Stromal cell of bone marrow (primary cell): ENCODE results near the gene ABCC8.

Experiments
- DNase-seq: peaks from one replicate; pipeline ENCODE4 v3.0.0-alpha.2; 2012; ENCODE audit warnings: low read depth

Gene ABCC8

DNA sequence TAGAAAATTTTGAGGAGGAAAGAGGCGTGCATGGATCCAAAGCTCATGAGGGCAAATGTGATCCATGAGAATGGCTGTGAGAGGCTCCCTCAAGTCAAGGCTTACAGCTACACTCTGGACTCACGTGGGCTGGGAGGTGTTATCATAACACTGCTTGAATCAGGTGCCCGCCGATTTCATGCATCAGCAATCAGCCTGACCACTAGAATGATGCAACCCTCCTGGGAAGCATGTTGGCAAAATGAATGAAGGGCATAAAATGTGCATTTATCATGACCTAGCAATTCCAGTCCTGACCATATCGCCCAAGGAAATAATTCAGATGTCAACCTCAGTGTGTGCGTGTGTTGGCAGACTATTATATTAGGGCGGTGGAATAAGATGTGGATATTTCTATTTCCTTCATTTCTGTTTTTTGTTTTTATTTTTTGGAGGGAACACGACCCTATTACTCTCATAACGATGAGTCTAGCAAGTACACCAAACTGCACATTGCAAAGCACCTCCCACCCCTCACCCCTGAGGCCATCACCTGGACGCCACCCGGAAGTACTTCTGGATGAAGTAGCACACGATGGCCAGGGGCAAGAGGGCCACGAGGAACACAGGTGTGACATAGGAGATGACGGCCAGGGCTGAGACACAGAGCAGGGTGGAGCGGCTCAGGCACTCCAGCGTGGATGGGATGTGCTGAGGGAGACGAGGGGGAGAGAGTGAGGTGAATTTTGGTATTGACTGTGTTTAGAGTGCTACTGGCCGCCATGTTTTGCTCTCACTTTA is 72.5 kb downstream of the ABCC8 start:
- DNase-seq = peak; percentile 57

DNA sequence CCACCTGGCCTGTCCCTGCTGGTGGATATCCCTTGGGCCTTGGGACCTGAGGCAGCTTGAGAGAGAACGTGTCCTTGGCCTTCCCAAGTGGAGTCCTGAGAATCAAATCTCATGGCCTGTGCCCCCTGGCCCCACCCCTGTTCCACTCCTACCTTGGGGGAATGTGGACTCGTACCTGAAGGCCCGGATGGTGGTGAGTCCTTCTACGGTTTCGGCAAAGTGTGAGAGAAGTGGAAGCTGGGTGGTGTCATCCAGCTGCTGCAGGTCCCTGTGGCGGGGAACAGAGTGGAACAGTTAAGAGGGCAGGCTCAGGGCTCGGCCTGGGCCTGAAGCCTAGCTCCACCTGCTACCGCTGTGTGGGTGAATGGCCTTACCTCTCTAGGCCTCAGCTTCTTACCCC is 74.2 kb downstream of the ABCC8 start:
- DNase-seq = no peak

DNA sequence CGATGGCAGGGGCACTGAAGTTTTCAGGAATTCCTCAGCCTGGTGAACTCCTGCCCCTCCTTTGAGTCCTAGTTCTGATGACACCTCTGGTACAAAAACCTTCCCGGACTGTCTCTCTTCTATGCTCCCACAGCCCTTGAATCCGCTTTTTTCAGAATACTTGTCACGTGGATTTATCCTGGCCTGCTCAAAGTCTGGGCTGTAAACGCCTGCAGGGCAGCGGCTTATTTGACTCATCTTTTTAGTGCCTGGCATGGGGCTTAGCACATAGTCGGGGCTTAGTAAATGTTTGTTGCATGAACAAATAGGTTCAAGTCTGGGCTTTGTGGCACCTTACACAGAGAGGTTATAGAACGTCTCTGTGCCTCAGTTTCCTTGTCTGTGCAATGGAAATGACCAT is 74.8 kb downstream of the ABCC8 start:
- DNase-seq = no peak

DNA sequence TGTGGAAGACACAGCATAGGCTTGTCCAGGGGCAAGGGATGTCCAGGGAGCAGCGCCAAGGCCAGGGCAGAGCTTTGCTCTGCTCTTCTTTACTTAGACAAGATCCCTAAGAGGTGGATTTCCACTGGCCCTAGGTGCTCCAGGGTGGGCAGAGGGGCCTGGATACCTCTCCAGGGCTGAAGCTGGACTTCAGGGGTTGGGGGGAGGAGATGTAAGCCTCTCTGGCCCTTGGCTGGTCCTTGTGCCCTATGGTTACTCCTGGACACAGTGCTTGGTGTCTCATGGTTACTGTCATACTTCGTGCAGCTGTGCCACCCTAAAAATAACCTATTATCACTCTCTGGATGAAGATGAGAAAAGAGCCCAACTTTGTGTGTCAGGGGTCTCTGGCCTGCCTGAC is 75.3 kb downstream of the ABCC8 start:
- no peak for DNase-seq

DNA sequence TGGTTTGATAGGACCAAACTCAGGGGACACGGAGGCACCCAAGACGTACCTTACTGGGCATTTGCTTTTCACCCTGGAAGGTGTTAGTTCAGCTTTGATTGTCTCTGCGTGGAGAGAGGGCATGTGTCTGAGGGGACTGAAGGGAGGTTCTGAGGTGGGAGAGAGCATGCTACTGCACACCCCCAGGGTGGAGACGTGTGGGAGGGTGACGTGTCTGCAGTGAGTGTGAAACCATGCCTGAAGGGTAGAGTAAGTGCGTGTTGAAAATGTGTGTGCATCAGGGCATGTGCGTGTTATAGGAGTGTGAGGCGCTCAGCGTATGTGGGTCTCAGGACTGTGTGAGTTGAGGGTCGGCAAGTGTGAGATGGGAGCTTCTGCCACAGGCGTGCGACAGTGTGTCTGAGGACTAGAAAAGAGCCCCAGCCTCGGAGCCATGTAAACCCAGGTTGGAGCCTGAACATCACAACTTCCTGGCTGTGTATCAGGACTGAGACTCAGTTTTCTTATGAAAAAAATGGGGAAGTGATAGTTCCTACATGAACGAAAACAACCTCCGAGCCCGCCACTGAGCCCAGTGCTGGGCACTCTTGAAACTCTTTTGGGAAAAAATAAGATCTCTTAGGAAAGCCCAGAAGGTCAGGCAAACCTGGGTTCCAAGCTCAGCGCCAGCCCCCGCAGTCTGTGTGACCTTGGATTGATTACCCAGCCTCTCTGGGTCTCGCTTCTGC is 76.4 kb downstream of the ABCC8 start:
- DNase-seq = no peak

DNA sequence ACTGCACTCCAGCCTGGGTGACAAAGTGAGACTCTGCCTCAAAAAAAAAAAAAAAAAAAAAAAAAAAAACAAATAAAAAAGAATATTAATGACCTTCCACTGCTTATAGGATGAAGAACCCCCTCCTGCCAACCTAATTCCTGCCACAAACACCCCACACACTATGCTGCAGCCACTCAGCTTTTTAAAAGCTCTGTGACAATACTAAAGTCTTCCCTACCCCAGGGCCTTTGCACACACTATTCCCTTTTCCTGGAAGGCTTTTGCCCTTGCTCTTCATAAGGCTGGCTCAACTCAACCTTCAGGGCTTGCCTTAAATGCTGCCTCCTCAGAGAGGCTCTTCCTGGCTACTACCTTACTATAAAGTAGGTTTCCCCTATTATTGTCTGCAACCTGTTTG is 77.4 kb downstream of the ABCC8 start:
- no peak for DNase-seq

DNA sequence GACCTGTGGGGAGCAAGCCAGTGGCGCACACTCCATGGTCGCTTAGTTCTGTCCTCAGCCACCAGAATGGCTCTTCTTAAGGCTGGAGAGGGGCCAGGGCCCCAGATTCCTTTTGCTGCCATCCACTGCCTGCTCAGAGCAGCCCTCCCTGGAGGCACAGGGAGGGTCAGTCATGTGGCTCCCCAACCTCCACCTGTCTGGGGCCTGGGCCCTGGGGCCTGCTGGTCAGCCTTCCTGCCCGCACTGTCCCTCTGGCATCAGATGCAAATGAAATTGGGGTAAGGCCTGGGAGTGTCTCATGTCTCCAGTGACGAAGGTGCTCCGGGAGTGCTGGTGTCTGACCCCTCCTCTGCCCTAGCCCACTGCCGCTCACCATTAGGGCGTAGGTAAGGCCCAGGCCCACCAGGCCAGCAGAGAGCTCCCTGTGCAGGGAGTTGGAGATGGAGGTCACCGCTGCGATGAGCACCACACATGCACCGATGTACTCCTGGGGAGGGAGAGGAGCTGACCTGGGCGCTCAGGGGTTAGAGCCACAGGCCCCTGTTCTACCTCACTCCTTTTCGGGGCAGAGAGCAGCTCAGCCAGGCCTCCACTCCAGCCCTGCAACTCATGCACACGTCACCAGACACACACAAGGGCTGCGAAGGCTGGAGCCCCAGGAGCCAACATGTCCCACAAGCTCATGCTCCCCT is 79.2 kb downstream of the ABCC8 start:
- no peak for DNase-seq

DNA sequence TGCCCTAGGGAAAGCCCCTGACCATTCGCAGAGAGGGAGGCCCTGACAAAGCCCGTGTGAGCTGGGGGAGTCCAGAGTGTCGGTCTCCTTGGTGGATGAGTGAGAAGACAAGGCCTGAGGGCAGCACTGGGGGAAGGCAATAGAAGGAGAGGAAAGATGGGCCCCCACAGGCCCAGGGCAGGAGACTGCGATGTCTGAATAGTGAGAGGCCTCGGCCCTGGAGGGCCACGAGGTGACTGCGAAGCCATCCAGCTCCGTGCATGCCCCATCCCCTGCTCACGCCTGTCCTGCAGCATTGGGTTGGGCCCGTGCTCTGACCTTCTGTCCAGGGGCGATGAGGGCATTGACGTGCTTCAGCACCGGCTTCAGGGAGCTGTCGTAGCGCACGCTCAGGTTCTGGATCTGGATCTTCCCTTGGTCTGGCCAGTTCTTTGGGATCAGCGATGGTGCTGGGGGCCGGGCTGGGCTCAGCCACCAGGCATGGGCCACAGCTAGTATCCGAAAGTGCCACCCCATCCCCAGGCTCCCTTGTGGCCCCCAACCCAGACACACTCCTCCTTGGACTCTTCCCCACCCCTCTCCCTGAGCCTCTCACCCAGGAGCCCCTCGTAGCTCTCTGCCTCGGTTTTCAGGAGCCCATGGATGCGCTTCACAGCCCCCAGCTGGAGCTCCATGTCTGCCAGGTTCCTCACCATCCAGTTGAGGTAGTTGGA is 79.9 kb downstream of the ABCC8 start:
- DNase-seq = no peak

DNA sequence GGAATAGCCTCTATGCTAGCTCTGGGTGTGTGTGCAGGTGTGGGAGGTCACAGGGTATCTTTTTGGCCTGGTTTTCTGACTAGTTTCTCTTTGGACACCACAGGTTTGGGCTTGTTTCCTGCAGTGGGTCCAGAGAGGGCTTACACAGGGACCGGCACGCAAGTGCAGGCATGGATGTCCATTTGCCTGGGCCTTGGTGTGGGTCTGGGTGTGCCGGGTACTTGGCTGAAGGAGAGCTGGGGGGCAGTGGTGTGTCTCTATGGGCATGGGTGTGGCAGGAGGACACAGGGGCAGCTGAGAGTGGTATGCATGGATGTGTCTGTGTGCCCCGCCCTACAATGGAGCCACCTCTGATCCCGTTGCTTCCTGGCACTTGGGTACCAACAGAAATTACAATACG is 80.7 kb downstream of the ABCC8 start:
- DNase-seq = no peak

DNA sequence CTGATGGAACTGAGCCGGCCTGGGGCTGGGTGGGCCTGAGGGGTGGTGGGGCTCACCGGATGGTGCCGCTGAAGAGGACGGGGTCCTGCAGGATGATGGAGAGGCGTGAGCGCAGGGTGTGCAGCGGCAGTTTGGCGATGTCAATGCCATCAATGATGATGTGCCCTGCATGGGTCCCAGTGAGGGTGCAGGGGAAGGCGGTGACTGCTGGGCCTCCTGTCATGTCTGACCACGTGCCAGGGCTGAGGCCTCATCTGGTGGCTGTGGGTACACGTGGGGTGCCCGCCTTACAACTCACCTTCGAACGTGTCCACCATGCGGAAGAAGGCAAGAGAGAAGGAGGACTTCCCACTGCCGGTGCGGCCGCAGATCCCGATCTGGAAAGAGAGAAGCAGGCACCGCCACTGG is 81.1 kb downstream of the ABCC8 start:
- DNase-seq = no peak

DNA sequence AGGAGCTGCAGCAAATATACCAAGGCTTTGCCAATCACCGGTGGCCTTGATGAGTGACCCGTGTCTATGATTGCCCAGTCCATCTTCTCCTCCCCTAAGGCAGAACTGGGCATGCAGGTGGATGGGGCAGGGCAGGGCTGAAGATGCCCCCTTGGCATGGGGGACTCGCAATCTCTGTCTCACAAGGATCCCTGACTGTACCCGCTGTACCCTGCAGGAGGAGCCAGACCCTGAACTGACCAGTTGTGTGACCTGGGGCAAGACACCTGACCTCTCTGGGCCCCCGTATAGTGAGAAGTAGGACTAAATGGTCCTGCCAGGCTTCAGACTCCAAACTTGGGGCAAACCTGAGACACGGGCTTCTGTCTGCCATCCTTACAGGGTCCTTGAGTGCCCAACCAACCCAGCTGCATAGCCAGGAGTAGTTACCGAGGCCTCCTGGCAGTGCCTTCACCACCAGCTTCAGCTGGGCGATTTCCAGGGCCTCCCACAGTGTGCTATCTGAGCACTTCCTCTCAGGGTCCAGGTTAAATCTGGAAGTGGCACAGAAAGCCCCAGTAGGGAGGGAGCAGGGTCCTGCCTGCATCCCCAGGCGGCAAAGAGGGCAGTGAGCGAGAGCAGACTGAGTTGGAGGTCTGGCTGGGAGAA is 81.8 kb downstream of the ABCC8 start:
- DNase-seq = no peak

DNA sequence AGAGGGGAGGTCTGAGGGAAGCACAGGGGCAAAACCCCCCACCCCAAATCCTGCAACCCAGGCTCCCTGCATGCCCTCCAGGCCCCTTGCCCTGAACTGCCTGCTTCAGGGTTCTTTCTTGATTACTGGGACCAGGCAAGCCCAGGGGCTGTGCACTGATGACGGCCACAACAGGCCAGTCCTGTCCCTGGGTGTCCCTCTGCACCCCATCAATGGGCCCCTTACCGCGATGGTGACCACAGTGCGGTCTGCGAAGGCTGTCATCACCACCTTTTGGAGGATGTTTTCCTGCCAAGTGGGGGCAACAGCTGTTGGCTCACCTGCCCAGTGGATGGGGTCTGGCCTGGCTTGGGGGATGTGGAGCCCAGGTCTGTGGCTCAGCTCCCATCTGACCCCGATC is 83.2 kb downstream of the ABCC8 start:
- DNase-seq = no peak

DNA sequence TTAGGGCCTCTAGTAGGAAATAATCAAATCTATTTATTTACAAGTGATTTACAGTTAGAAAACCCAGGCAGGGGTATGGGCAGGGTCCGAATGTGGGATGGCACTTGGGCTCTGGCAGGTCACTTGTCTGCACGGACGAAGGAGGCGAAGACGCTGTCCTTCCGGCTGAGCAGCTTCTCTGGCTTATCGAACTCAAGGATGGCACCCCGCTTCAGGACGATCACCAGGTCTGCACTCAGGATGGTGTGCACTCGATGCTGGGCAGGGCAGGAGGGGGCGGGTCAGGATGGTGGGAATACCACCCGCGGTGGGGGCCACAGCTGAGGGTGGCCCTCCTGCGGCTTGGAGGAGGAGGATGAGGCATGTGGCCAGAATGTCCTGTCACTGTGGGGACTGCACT is 83.8 kb downstream of the ABCC8 start:
- no peak for DNase-seq

DNA sequence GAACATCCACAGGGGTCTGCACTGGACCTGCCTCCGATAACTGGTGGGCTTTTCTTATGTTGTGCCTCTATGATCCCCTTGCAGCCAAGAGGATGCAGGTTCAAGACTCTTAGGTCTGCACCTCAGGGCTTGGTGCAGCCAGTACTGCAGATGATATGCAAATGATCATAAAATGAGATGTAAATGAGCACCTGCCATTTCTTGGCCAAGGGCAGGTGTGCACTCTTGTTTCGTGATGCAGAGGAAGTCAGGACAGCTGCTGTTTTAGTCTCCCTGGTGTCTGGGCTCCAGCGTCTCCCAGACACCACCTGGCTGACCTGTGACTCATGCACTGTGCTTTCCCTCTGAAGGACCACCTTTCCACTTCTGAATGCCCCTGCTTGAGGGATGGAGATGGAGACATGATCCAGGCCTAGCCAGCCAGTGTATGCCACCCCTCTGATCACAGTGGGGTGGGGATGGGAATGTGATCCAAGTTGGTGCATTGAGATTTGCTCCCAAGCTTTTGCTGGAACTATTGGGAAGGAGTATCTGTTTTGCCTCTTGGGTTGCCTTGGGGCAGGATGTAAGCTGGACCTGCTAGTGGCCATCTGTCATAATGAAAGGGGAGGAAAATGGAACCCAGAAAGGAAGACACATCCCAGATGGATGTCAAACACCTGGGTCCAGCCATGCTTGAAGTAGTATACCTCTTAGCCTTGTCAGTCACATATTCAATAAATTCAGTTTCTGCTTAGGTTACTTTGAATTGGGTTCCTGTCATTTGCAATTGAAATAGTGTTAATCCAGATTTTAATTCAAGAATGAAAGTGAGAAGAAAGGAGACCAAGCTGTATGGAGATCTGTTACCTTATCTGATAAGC is 84.9 kb downstream of the ABCC8 start:
- no peak for DNase-seq

DNA sequence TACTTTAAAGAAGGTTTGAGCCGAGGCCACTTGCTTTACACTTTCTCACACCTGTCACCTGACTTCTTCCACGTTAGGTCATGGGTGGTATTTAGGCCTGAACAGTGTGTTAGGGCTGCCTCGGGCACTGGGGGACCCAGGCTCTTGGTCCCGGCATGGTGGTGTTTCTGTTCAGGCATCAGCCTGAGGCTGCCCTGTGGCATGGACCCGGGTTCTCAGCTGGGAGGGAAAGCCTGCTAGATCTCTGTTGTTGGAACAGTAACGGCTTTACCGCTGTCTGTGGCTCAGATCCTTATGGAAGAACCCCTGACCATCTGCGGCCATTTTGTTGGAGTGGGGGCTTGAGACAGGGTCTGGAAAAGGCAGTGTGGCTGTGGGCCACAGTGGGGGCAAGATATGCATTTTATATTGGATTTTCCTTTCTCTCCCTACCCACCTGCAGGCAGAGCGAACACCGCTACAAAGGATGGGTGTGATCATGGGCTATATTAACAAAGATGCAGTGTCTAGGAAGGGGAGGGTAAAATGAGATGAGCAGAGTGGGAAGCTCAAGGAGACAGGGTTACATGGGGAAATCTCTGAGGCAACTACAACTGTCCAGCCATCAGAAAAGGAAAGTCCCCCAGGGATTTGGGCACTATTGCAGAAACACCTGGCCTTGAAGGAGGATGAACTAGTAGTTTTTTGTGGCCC is 86.5 kb downstream of the ABCC8 start:
- no peak for DNase-seq

DNA sequence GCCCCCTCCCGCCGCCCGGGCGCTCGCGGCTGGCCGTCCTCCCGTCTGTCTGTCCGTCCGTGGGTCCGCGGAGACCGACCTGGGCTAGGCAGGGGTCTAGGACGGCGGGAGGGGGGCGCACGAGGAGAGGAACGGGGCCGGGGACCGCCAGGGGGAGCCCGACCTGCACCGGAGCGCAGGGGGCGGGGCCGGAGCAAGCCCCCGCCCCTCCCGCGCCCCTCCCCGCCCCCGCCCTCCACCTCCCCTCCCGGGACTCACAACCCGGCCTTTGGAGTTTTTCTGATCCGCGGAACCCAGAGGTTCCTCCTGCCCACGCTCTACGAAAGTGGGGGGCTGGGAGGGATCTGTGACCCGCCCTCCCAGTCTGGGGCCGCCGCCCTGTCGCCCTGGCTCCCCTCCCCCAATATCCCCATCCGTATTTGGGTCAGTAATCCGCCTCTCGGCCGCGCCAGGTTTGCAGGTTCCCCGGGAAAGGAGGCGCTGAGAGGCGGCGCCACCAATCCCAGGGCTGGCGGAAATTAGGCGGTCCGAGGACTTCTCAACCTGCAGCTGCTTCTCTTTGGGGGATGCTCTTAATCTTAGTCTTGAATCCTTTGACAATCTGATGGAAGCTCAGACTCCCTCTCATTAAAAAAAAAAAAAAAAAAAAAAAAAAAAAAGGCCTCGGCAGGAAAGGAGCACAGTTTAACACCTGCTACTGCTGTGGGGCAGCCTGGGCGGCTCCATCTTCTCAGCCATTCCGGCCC is 87.3 kb downstream of the ABCC8 start:
- DNase-seq = no peak

DNA sequence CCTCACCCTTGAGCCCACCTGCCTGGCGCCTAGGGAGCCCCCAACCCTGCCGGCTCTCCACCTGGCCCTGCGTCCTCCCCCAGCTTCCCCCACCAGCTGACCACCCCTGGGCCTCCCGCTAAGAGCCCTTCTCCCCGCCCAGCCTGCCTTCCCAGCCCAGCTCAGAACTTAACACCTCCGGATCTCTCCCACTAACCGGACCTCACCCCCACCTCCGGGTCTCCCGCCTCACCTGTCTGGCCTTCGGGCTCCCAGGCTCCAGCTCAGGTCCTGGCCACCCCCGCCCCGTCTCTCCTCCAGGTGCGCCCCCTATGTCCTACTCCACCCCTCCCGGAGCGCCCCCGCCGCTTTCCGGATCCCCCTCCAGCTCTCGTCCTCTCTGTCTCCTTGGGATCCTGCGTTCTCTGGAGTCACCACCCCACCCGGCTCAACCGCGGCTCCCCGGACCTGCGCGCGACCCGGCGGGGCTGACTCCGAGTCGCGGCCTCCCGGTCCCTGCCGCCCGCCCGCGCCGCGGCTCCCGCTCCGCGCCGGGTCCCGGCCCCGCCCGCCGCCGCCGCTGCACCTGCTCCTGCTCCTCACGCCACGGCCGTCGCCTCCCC is 87.9 kb downstream of the ABCC8 start, which contains the start of gene KCNJ11:
TSS of gene KCNJ11 (minus strand) at position 51 of the 602 bp plus-strand sequence. CDS start 568 bp downstream, outside the sequence.
- DNase-seq = no peak

DNA sequence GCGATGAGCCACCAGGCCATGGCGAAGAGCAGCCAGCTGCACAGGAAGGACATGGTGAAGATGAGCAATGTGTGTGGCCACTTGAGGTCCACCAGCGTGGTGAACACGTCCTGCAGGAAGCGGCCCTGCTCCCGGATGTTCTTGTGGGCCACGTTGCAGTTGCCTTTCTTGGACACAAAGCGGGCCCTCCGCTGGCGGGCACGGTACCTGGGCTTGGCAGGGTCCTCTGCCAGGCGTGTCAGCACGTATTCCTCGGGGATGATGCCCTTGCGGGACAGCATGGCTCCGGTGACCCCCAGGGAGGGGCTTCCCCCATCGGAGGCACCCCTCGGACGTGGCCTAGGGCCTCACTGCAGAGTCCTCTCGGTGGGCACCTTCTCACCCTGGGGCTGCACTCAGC is 88.8 kb downstream of the ABCC8 start:
- DNase-seq = no peak

DNA sequence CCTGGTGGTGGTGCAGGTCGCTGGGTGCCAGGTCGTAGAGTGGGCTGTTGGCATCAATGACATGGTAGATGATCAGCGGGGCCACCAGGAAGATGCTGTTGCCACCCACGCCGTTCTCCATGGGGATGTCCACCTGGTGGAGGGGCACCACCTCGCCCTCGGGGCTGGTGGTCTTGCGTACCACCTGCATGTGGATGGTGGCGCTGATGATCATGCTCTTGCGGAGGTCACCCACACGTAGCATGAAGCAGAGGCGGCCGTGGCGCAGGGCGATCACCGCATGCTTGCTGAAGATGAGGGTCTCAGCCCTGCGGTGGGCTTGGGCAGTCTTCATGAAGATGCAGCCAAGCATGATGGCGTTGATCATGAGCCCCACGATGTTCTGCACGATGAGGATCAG is 89.4 kb downstream of the ABCC8 start:
- no peak for DNase-seq
